OCI-LY3 (cell line): ENCODE data around the gene TMEM106B.
"Not testable (repeated sequence)": the region's sequence is repeated elsewhere in the genome, so short reads cannot be mapped to it uniquely, and the experiment has no call there.

ENCODE experiments used
- CTCF ChIP-seq: fragments of 200-600, 300-600 bp; sonication (generic); IDR thresholded peaks from 2 replicates; pipeline ENCODE4 v1.5.1; 2014; ENCODE audit warnings: antibody characterized with exemption, low read length, low read depth
- EZH2phosphoT487 ChIP-seq: fragments of 200-600 bp; shearing (Covaris generic); IDR thresholded peaks from 2 replicates; pipeline ENCODE4 v1.6.1; 2018; ENCODE audit warnings: antibody characterized with exemption, mixed run types, low read depth

GRCh38 chr7:12169981-12170820 is 40.9 kb upstream of the TMEM106B start:
- not testable (repeated sequence) for TF ChIP-seq EZH2phosphoT487, CTCF
